Activated naive CD4-positive, alpha-beta T cell treated with anti-CD3 and anti-CD28 coated beads, Interleukin-2, amount 10 ng/mL, durations not matched to agents 7 days and 5 days (primary cell): Measurements from ENCODE around the gene OBI1.

Experiments used
- CTCF ChIA-PET: fragments of 350-600 bp; sonication (Branson Sonifier 250); formaldehyde crosslinking; loops from one replicate; lab custom pipeline; 2021; ENCODE audit warnings: antibody characterized with exemption; lab: Charles Lee
- DNase-seq: peaks from one replicate; pipeline ENCODE4 v3.0.0-alpha.2; 2020
- H3K27ac Mint-ChIP-seq: one replicate; pipeline ENCODE4 v1.8.0; 2021; ENCODE audit warnings: mild to moderate bottlenecking, moderate library complexity, mixed read lengths
- H3K27me3 Mint-ChIP-seq: one replicate; pipeline ENCODE4 v1.8.0; 2021; ENCODE audit warnings: mild to moderate bottlenecking, mixed read lengths
- H3K36me3 Mint-ChIP-seq: one replicate; pipeline ENCODE4 v1.8.0; 2021; ENCODE audit warnings: mixed read lengths
- H3K4me1 Mint-ChIP-seq: one replicate; pipeline ENCODE4 v1.8.0; 2021; ENCODE audit warnings: mixed read lengths
- H3K4me3 Mint-ChIP-seq: one replicate; pipeline ENCODE4 v1.8.0; 2021; ENCODE audit warnings: mild to moderate bottlenecking, moderate library complexity, mixed read lengths
- H3K9me3 Mint-ChIP-seq: one replicate; pipeline ENCODE4 v1.8.0; 2021; ENCODE audit warnings: mixed read lengths

Gene OBI1

GRCh38 chr13:78620936-78621470, 38.0 kb downstream of the OBI1 start:
- no peak for DNase-seq
- Mint-ChIP-seq H3K4me1 (peaks cover 6% of the 10 kb centered on the region), H3K9me3 (no peaks in the 10 kb centered on the region), H3K27ac (no peak overlapping the region), H3K36me3 (peaks cover 34% of the 10 kb centered on the region), H3K27me3 (no peaks in the 10 kb centered on the region), H3K4me3 (no peak overlapping the region)
- CTCF ChIA-PET: no interaction called here

GRCh38 chr13:78618411-78618810, 40.5 kb downstream of the OBI1 start:
- H3K36me3 Mint-ChIP-seq: peaks cover 42% of the 10 kb centered on the region
- no peak overlapping the region for H3K4me3 Mint-ChIP-seq
- H3K27ac Mint-ChIP-seq: no peak overlapping the region
- CTCF ChIA-PET: interaction anchor here (0.6 kb wide), 1 partner anchor 129 kb away, joined by 7 read pairs; no protein-coding TSS in a partner anchor
- H3K4me1 Mint-ChIP-seq: no peaks in the 10 kb centered on the region
- no peaks in the 10 kb centered on the region for H3K9me3 Mint-ChIP-seq
- no peak for DNase-seq
- H3K27me3 Mint-ChIP-seq: no peaks in the 10 kb centered on the region

- Mint-ChIP-seq H3K27me3 (peaks cover 62% of the 10 kb centered on the region), H3K36me3 (peaks cover 16% of the 10 kb centered on the region), H3K4me3 (no peak overlapping the region), H3K9me3 (no peaks in the 10 kb centered on the region), H3K4me1 (peaks cover 21% of the 10 kb centered on the region), H3K27ac (no peak overlapping the region)
- no peak for DNase-seq
- CTCF ChIA-PET: no interaction called here
These were observed 47.9 kb downstream of the OBI1 start for GRCh38 chr13:78611040-78611439.

- H3K27me3 Mint-ChIP-seq: peaks cover 68% of the 10 kb centered on the region
- no peaks in the 10 kb centered on the region for H3K9me3 Mint-ChIP-seq
- CTCF ChIA-PET: no interaction called here
- no peak overlapping the region for H3K27ac Mint-ChIP-seq
- peaks cover 10% of the 10 kb centered on the region for H3K36me3 Mint-ChIP-seq
- no peak for DNase-seq
- H3K4me1 Mint-ChIP-seq: peaks cover 21% of the 10 kb centered on the region
- H3K4me3 Mint-ChIP-seq: no peak overlapping the region
These were observed 48.5 kb downstream of the OBI1 start for GRCh38 chr13:78610381-78610883.

- Mint-ChIP-seq H3K27me3 (peaks cover 76% of the 10 kb centered on the region), H3K27ac (no peak overlapping the region), H3K9me3 (no peaks in the 10 kb centered on the region), H3K36me3 (peaks cover 3% of the 10 kb centered on the region), H3K4me1 (peaks cover 24% of the 10 kb centered on the region), H3K4me3 (peak overlapping the region; percentile 64)
- peak; percentile 25 for DNase-seq
- CTCF ChIA-PET: no interaction called here
These were observed 49.3 kb downstream of the OBI1 start for GRCh38 chr13:78609464-78610205.

- Mint-ChIP-seq H3K4me1 (peaks cover 30% of the 10 kb centered on the region), H3K36me3 (no peaks in the 10 kb centered on the region), H3K9me3 (no peaks in the 10 kb centered on the region), H3K27me3 (peaks cover 84% of the 10 kb centered on the region), H3K27ac (peak overlapping the region; percentile 40), H3K4me3 (peak overlapping the region; percentile 64)
- DNase-seq: no peak
- CTCF ChIA-PET: no interaction called here
These were observed 50.1 kb downstream of the OBI1 start for GRCh38 chr13:78608688-78609463.

- peak overlapping the region; percentile 39 for H3K4me3 Mint-ChIP-seq
- CTCF ChIA-PET: interaction anchor here (0.8 kb wide), 1 partner anchor 22 kb away, joined by 3 read pairs; no protein-coding TSS in a partner anchor
- peaks cover 90% of the 10 kb centered on the region for H3K27me3 Mint-ChIP-seq
- DNase-seq: no peak
- peaks cover 35% of the 10 kb centered on the region for H3K4me1 Mint-ChIP-seq
- H3K27ac Mint-ChIP-seq: peak overlapping the region; percentile 77
- no peaks in the 10 kb centered on the region for H3K36me3 Mint-ChIP-seq
- no peaks in the 10 kb centered on the region for H3K9me3 Mint-ChIP-seq
These were observed 50.7 kb downstream of the OBI1 start for GRCh38 chr13:78608252-78608687.

GRCh38 chr13:78607409-78608251, 51.3 kb downstream of the OBI1 start:
- no peaks in the 10 kb centered on the region for H3K9me3 Mint-ChIP-seq
- CTCF ChIA-PET: interaction anchor here (0.8 kb wide), 1 partner anchor 21 kb away, joined by 3 read pairs; no protein-coding TSS in a partner anchor
- peaks cover 1% of the 10 kb centered on the region for H3K36me3 Mint-ChIP-seq
- peak overlapping the region; percentile 39 for H3K4me3 Mint-ChIP-seq
- peaks cover 92% of the 10 kb centered on the region for H3K27me3 Mint-ChIP-seq
- H3K4me1 Mint-ChIP-seq: peaks cover 38% of the 10 kb centered on the region
- no peak for DNase-seq
- no peak overlapping the region for H3K27ac Mint-ChIP-seq

GRCh38 chr13:78606471-78607408, 52.2 kb downstream of the OBI1 start:
- Mint-ChIP-seq H3K9me3 (no peaks in the 10 kb centered on the region), H3K27ac (no peak overlapping the region), H3K4me1 (peaks cover 42% of the 10 kb centered on the region), H3K27me3 (peaks cover 92% of the 10 kb centered on the region), H3K36me3 (peaks cover 6% of the 10 kb centered on the region), H3K4me3 (no peak overlapping the region)
- no peak for DNase-seq
- CTCF ChIA-PET: no interaction called here

- Mint-ChIP-seq H3K27me3 (peaks cover 98% of the 10 kb centered on the region), H3K36me3 (peaks cover 8% of the 10 kb centered on the region), H3K27ac (no peak overlapping the region), H3K4me3 (no peak overlapping the region), H3K4me1 (peaks cover 58% of the 10 kb centered on the region), H3K9me3 (no peaks in the 10 kb centered on the region)
- CTCF ChIA-PET: no interaction called here
- DNase-seq: no peak
These were observed 54.0 kb downstream of the OBI1 start for GRCh38 chr13:78604782-78605611.

- no peaks in the 10 kb centered on the region for H3K9me3 Mint-ChIP-seq
- CTCF ChIA-PET: no interaction called here
- peaks cover 8% of the 10 kb centered on the region for H3K36me3 Mint-ChIP-seq
- peaks cover 97% of the 10 kb centered on the region for H3K27me3 Mint-ChIP-seq
- peak within 1 kb of the TSS; percentile 75 for H3K4me3 Mint-ChIP-seq
- peak within 1 kb of the TSS; percentile 86 for H3K27ac Mint-ChIP-seq
- peaks cover 51% of the 10 kb centered on the region for H3K4me1 Mint-ChIP-seq
- DNase-seq: peak; percentile 87
These were observed 55.6 kb downstream of the OBI1 start, which contains the start of gene POU4F1 for GRCh38 chr13:78603240-78603957. POU4F1 (minus strand) TSS chr13:78603552; CDS start chr13:78603326, 226 bp downstream.
